ENCODE results near the gene MAOA.

DNA sequence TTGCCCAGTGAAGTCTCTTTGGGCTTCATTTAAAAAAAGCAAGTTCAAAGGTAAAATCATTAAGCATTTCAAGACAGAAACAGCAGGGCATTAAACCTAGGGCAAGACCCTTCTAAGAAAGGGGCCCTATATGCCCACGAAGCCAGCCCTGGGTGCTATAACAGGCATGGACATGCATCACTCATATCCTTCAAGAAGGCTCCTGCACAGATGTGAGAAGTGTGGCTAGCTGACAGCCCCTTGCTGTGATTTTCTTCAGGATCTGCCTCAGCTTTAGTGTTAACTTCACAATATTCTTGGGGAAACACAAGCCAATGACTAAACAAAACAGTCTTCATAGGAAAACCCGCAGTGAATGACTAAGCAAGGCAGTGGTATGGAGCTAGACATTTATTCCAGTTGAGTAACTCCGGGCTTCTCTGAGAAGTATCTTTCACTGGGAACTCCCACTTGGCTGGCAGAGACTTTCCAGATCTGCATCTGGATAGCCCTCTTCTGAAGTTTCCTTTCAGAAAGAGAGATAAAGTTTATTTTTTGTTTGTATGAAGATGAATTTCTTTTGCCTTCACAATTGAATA lies 11.9 kb upstream of the MAOA start:
- TF ChIP-seq, protein P1, sequence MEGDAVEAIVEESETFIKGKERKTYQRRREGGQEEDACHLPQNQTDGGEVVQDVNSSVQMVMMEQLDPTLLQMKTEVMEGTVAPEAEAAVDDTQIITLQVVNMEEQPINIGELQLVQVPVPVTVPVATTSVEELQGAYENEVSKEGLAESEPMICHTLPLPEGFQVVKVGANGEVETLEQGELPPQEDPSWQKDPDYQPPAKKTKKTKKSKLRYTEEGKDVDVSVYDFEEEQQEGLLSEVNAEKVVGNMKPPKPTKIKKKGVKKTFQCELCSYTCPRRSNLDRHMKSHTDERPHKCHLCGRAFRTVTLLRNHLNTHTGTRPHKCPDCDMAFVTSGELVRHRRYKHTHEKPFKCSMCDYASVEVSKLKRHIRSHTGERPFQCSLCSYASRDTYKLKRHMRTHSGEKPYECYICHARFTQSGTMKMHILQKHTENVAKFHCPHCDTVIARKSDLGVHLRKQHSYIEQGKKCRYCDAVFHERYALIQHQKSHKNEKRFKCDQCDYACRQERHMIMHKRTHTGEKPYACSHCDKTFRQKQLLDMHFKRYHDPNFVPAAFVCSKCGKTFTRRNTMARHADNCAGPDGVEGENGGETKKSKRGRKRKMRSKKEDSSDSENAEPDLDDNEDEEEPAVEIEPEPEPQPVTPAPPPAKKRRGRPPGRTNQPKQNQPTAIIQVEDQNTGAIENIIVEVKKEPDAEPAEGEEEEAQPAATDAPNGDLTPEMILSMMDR (IDR thresholded peaks at IDR 0.05; ENCODE audit: borderline replicate concordance, extremely low read depth, low read length, poor library complexity, severe bottlenecking) = no peak
- TF ChIP-seq EZH2 (IDR thresholded peaks at IDR 0.05; ENCODE audit: borderline replicate concordance, low read depth, low read length, severe bottlenecking) = no peak

Data from DND-41 (cell line).